SIG-M5 treated with dmso at 0.1 percent for 504 hours (cell line): ENCODE measurements around the gene NGF.

ENCODE experiments used
- DNase-seq: peaks from one replicate; lab custom pipeline; 2025; ENCODE audit not compliant: unreplicated experiment; lab: John Stamatoyannopoulos, UW

Gene NGF

DNA sequence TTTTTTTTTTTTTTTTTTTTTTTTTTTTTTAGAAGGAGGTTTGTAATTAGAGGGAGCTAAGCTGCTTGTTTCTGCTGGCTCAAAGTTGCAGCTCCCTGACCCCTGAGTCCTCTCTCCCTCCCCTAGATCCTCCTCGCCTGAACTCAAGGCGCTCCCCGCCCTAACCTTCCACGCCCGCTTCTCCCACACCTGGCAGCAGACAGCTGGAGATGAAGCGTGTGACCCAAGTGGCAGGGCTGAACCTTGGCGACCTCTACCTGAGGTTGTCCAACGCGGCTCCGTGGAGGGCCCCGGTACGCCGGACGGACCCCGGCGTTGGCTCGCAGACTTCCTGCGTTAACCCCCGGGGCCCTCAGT, 795 bp downstream of the NGF start:
- no peak for DNase-seq

DNA sequence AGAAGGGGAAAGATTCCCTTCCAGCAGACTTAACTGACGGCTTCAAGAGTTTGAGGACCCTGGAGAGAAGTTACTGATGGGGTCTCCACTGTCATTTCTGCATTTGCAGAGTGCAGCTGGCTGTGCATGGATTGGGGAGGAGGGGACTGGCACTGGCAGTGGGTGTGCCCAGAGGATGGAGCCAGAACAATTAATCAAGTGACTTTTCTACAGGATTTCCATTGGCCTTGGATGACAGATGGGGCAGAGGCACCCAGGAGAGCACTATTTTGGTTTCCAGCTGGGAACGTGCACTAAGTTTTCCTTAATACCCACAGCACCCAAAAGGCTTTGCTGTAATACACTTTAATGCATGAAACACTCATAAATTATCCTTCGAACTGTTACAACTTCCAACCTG, 1.3 kb downstream of the NGF start:
- DNase-seq: no peak

DNA sequence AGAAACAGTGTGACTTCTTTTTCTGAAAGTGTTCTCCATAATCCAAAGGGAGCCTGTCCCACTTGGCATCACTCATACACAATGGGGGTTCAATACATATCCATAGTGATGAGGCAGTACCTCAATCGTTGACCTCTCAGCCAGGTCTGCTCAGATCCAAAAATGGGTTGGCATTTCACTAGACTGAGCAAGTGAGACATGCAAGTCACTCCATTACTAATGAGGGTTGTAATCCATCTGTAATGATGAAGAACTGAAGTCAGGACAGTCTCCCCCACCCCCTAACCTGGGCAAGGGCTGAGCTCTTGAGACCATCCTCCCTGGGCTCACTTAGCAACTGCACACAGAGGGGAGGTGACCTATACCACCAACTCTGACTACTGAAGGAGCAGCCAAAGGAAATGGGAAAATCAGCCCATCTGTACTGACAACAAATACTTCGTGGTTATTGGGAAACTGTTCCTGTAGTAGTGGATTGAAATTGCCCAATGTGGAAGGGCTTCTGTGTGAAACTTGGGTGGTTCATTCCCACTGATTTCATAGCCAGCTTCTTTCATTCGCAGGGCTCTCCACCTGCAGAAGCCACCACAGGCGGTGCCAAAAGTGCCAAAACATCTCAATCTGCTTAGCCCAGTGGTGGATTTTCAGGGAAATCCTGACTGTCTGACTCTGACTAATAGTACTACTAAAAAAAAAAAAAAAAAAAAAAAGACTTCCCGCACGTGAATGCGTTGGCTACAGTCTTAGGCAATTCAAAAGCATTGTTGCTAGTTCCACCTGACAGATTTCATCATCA, 5.0 kb downstream of the NGF start:
- DNase-seq: peak; percentile 27

DNA sequence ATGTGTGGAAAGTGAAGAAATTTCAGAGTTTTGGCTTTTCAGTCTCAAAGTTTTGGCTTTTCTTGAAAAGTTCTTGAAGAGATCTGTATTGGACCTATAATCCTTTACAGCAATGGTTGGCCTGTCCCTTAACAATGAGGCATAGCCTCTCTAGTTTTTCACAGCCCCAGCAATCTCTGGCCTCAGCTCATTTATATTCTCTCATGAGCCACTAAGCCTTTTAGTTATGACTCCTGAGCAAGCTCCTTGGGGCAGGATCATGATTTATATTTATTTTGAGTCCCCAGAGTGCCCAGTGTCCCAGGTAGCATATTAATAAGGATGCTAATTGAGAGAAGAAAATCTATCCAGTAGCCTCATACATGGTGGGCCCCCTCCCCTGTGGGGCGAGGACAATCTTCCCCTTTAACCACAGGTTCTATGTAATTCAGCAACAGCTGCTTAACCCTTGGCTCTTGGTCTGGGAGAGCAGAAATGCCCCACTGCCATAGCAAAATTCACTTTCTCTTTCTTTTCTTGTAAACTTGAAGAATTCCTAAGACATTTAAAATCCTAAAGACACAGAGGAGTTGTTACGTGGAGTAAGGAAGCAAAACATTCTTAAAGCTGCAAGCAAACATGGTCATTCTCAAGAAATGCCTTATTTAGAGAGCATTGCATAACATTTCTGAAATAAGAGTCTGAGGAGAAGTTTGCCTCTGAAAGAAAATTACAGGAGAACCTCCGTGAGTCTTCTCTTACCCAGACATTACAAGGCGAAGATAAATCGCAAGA, 6.3 kb downstream of the NGF start:
- peak; percentile 25 for DNase-seq

DNA sequence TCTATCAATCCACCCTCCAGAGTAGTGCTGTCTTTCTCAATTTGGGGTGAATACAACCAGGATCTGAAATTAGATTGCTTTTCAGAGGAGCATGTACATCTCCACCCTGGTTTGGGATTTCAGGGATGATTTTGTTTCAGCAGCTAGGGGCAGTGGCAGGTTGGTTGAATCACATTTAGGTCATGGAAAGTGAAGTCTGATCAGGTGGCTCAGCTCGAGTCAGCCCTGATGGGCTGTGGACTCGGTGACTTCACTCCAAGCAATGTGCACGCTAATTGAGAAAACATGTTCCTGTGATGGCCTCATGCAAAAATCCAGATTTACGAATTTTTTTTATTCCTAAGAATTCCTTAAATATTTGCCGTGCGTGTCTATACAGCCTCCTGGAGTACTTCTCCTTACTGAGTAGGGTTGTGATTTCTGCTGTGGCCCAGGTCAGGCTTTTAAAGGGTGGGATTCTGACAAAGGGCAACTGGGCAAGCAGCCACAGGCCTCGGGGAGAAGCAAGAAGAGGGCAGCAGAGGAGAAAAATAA, 7.5 kb downstream of the NGF start:
- no peak for DNase-seq

DNA sequence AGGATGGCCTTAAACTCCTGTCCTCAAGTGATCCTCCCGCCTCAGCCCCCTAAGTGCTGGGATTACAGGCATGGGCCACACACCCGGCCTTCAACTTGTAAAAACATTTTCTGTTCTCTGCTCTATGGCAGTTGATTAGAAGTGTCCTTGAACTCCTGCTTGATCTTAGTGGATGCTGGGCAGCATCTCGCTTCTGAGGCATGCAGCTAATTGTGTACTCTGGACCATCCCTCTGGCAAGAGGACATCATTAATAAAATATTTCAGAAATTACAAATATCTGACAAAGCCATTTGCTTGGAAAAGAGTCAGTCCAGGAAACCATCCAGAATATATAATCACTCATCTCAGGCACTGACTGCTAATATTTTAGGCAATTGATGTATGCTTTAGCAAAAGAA, 8.1 kb downstream of the NGF start:
- DNase-seq: no peak

DNA sequence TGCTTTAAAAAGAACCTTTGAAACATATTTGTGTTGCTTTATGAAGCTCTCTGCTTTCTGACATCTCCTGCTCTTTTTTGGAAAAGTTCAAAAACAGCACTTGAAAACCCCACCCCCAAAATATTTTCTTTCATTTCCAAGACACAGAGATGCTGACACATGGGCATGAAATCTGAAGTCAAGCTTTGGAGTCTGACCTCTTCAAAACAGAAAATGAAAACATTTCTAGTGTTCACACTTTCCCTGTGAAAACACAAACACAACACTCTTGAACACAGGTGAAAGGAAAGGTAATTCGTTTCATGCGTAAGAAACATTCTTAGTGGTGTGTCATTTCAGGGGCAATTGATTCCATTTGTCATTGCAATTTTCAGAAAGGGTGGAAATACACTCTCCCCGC, 10.8 kb downstream of the NGF start:
- no peak for DNase-seq

DNA sequence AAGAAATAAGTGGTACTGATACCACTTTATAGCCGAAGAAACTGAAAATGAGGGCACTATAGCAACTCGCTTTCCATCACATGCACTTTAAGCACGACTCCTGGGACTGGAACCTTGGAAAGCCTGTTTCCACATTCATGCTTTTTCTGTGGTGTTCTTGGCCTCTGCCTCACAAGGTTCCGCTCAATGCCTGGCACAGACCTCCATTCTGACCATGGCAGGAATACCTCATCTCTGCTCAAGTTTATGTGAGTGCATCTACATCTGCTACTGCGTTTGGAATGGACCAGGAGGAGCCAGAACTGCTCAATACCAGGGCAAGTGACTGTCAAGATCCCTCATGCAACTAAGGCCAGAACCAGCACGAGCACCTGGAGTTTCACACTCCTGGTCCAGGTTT, 11.6 kb downstream of the NGF start:
- DNase-seq: no peak

DNA sequence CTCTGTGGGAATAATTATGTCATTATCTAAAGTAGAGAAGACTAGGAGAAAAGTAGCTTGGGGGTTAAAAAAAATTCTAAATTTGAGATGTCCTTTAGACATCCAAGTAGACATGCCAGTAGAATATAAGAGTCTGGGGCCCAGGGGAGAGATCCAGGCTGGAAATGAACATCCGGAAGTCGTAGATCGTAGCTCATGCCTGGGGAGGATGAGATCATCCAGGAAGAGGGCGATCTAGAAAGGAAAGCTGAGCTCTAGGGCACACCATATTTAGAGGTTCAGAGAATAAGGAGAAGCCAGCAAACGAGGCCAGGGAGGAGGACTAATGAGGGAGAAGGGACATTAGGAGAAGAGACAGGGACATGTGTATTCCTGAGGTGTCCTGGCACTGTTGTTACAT, 12.2 kb downstream of the NGF start:
- no peak for DNase-seq

DNA sequence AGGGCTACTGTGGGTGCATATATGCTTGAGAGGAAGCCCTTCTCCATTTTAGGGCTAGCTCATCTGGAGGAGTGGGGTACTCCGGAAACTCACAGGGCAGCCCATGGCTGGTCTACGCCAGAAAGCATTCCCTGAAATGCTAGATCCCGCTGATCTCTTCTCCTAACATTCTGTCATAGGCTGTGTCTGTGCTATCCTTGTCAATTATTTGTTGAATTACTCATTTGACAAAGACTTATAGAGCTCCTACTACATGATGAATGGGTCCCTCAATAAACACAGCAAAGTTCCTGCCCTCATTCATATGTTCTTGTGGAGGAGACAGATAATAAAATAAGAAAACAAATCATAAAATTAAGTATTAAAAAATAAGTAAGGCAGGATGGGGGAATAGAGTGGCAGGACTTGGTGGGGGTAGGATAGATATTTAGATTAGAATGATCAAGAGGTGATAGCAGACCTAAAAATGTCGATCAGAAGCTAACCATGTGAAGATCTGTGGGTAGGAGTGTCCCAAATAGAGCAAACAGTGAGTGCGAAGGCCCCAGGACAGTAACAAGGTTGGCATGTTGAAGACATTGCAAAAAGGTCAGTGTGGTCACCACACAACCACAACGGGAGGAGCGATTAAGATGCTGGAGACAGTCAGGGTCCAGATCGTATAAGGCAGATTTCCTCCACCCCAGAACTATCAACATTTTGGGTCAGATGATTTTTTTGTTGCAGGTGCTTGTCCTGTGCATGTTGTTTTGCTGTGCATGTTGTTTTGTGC, 13.2 kb downstream of the NGF start:
- no peak for DNase-seq

DNA sequence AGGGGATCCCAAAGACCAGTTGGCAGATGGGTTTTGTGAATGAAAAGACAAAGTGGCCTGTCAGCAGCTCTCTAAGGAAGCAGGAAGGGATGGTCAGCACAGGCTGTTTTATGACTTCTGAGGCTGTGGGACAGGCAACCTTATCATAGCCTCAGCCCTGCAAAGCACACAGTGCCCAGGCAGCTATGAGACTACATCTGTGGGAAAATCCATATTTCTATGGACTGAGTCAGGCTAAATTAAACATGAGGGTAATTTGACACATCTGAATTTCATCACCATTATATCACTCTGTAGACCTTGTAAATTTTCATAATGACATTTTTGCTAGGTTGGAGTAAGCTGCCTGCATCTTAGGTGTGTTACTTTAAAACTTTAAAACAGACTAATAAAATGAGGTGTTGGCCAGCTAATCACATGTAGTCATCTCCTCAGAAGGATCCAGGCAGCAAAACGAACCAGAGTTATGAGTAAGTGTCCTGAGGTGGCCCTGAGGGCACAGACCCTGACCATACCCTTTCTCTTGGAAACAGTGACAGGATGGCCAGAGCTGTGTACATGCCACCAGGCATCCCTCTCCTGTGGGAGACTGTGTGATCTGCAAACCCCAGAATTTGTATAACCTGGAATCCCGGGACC, 14.6 kb downstream of the NGF start:
- DNase-seq: peak; percentile 53

DNA sequence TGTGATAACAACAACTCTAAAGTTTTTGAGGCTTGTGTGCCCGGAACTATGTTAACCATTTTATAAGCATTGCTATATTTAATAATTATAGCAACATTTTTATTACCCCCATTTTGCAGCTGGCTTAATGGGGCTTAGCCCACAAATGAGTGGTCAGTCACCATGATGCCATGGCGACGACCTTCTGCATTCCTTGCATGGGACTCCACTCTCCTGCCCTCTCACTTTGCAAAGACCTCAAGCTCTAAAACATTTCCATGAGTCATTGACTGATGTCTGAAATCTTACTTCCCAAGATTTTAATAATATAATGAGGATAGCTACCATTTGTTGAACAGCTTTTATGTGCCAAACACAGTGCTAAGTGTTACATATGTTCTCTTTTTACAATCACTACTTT, 15.4 kb downstream of the NGF start:
- no peak for DNase-seq

DNA sequence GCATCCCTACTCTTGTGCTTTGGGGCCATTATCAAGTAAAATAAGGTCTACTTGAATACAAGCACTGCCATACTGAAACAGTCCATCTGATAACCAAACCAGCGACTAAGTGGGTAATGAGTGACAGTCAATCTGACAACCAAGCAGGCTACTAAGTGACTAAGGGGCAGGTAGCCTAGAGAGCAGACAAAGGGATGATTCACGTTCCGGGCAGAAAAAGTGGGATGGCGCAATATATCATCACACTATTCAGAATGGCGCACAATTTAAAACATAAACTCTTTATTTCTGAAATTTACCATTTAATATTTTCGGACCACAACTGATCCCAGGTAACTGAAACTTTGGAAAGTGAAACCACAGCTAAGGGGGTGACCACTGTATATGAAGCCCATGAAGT, 17.7 kb downstream of the NGF start:
- DNase-seq: no peak

DNA sequence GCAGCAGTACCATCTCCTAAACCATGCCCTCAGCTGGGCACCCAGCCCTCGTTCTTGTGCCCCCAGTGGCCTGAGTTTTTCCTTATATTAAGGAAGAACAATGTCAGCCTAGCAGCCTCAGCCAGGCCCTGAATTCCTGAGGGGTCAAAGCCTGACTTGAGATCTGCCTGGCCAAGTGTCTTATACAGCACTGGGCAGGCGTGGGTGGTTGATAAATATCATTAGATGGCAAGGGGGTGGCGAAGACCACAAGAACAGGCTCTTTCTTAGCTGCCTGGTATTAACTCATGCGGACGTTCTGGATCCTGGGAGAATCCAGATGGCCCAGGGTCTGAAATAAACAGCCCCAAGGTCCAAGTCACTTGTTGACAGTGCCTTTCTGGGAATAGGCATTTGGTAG, 18.3 kb downstream of the NGF start:
- no peak for DNase-seq

DNA sequence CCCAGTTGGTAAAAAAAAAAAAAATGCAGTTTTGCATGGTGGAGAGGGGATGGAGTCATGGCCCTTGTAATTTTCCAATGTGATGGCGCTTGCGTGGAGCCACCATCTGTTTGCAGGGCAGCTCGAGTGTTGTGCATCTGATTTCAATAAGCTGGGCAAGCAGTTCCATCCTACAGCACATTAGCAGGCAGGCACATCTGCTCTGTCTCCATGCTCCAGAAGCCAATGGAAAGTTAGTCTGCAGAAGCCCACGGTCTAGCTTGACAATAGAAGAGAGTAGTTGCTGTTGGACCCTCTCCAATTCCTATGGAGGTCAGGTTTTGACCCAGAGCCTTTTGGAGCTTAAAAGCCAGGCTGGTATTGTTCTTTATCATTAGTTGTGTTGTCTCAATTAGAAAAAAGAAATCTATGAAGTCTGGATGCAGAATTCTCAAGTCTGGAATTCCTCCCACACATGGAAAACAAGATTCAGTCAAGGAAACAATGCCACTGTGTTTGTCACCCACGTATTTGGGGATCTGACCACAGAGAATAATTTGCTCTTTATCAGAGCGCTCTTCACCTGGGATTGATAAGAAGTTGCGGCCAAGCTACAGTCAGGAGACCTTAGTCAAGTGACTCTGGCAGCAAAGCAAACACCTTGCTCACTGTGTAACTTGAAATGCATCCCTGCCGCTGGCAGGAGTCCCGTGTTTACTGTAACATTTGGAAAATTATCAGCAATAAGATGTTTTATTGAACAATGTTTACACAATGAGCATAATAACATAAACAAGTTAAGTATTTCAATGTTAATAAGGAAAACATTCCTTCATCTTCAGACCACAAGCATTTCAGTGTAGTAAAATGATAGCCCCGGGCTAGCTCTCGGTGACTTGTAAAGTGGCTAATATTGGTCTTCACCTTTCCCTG, 20.7 kb downstream of the NGF start:
- peak; percentile 16 for DNase-seq

DNA sequence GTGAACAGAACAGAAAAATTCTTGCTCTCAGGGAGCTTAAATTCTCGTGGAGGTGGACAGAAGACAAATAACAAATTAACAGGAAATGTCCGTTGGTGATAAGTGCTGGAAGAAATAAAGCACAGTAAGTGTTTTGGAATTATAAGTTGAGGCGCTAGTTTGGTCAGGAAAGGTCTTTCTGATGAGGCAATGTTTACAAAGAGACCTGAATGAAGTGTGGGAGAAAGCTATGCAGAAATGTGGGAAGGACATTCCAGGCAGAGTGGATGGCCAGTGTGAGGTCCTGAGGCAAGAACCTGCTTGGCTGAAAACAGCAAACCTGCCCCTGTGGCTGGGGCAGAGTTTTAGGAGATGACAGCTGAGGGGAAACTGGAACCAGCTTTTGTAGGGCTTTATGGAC, 23.3 kb downstream of the NGF start:
- peak; percentile 38 for DNase-seq

DNA sequence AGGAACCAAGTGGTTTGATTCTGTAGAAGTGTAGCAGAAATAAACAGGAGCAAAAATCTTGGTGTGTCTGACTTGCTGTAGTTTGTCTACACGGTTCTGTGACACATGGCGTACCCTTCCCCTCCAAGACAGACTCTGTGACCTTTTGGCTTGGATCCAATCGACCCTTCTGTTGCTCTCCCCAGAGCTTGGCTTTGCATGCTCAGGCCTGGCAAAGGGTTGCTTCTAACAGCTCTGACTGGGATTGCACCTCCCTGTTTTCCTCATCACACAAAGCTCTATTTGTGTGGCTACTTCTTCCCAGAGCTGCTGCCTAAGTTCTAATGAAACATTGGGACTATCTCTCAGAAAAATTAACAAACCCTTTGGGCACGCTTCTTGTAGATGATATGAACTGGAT, 24.0 kb downstream of the NGF start:
- no peak for DNase-seq

DNA sequence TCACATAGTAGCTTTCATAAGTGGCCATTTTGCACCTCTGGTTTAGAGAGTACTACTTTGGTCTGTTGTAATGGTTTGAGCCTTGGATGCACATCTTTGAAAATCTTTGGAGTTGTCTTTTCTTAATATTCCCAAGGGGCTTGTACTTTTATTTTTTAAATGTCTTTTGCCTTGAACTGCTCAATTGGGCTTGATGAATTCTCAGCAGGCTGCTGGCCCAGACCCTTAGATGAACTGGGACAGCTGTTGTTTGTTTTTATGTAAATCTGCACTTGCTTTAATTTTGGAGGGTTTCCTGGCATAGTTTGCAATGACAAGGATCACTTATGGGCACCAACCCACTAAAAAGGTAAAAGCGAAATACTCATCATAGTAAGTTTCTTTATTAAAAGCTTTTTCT, 24.9 kb downstream of the NGF start:
- DNase-seq: no peak

DNA sequence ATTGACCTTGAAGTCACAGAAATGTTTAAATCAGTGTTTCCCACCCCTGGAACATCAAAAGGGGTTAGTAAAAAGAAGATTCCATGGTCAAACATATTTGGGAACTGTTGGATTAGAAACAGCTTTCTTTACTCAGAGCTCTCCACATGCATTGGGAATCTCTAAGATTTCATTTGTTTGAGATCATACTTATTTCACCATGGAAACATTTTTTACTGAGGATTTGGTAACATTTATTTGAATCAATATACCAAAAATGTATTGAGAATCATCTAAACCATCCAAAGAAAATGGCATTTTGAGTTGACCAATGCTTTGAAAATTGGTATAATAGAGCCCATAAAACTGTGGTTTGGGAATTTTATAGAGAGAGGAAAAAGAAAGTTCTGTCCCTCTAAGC, 25.3 kb downstream of the NGF start:
- no peak for DNase-seq

DNA sequence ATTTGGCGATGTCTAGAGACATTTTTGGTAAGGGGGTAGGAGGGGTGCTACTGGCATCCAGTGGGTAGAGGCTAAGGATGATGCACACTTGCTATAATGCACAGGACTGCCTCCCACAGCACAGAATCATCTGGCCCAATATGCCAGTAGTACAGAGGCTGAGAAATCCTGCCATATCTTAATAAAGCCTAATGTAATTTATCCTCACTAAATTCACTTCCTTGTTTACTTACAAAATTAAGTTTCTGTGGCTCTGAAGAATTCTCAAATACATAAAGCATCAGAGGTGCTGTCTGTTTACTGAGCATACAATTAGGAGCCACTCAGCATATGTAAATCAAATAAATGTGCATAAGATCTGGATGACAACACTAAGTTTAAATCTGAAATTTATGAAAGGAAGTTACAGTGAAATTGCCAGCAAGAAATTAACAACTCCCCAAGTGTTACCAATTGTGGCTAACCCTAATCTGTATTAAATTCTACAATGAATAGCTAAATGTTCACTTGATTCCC, 26.5 kb downstream of the NGF start:
- no peak for DNase-seq
